Gastrocnemius medialis (tissue), 4 donors: ENCODE data around the gene AMBRA1.

Source experiments
- CTCF ChIP-seq, 5 experiments: fragments of 450-650 bp in 3 of 5; fragments of 200-600 bp in 2 of 5; sonication (generic) in 2 of 5; IDR thresholded peaks in 4 of 5; conservative IDR thresholded peaks in 1 of 5; 1 replicate in 4 of 5; 2 replicates in 1 of 5; pipeline ENCODE4 v1.5.1; 2016 to 2019; ENCODE audit warnings: antibody characterized with exemption in 5 of 5, mild to moderate bottlenecking in 3 of 5, moderate library complexity in 3 of 5
- POLR2A ChIP-seq, 2 donors: fragments of 450-650 bp; IDR thresholded peaks; one replicate each; pipeline ENCODE4 v1.6.1; 2017; ENCODE audit warnings: antibody characterized with exemption in 2 of 2, mild to moderate bottlenecking in 2 of 2, moderate library complexity in 2 of 2

- TF ChIP-seq CTCF (IDR thresholded peaks at IDR 0.05 in 4 of 5, conservative IDR thresholded peaks at IDR 0.05 in 1 of 5) (no peak), POLR2A (IDR thresholded peaks at IDR 0.05) (no peak)
Measured at GRCh38 chr11:46632502-46632901, 38.7 kb upstream of the AMBRA1 start.
